HCT116 (cell line): Measurements from ENCODE around the gene TMEM178A.

ENCODE experiments used
- CTCF ChIP-seq, 3 experiments: fragments of 200-600 bp in 1 of 3; sonication (generic) in 1 of 3; IDR thresholded peaks in 2 of 3; conservative IDR thresholded peaks in 1 of 3; 2 replicates each; pipeline ENCODE4 v1.5.1; 2012 to 2017; ENCODE audit warnings: low read depth in 2 of 3, low read length in 2 of 3, antibody characterized with exemption in 1 of 3, borderline replicate concordance in 1 of 3, control low read depth in 1 of 3, mild to moderate bottlenecking in 1 of 3, mixed read lengths in 1 of 3, mixed run types in 1 of 3, moderate library complexity in 1 of 3; ENCODE audit not compliant: insufficient read depth in 1 of 3
- EZH2phosphoT487 ChIP-seq: fragments of 200-600 bp; IDR thresholded peaks from 2 replicates; pipeline ENCODE4 v1.6.1; 2018; ENCODE audit warnings: antibody characterized with exemption, borderline replicate concordance
- POLR2A ChIP-seq: IDR thresholded peaks from 2 replicates; pipeline ENCODE4 v1.7.0; 2011; ENCODE audit warnings: borderline replicate concordance; ENCODE audit not compliant: insufficient read depth, insufficient read length; ENCODE audit errors: extremely low read depth
- TF ChIP-seq, protein P1 (sequence below): IDR thresholded peaks from 2 replicates; pipeline ENCODE4 v1.6.1; 2012

GRCh38 chr2:39736640-39737039, 70.9 kb downstream of the TMEM178A start:
- TF ChIP-seq POLR2A (no peak), EZH2phosphoT487 (no peak), CTCF (IDR thresholded peaks at IDR 0.05 in 2 of 3, conservative IDR thresholded peaks at IDR 0.05 in 1 of 3; ENCODE audit: borderline replicate concordance in 1 of 3, insufficient read depth in 1 of 3, low read depth in 2 of 3, low read length in 2 of 3) (no peak)
- TF ChIP-seq, protein P1, sequence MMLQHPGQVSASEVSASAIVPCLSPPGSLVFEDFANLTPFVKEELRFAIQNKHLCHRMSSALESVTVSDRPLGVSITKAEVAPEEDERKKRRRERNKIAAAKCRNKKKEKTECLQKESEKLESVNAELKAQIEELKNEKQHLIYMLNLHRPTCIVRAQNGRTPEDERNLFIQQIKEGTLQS: no peak
